Measurements from ENCODE around the gene SPEN. TPM values are rescaled to one million over a fixed set of nuclear protein-coding genes. Genes with fewer than 3 reads are reported as not detected.

SPEN gene
- total RNA-seq, 1 experiment from 2014 or later: 46.4 TPM

DNA sequence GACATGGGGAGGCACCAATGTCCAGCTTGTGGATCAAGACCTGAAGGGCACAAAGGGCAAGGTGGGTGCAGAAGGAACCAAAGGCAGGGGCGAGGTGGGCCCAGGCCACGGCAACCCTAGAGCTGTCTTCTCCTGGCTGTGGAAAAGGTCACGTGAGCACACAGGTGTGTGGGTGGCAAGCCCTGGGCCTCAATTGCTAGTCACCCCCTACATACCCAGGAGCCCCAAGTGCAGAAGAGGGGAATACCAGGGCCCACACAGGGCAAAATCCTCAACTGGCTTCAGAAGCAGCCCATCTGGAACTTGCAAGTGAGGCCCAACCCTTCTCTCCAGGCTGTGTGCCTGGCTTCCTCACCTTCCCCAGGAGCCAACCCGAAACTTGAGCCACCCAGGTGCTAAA, 102.8 kb downstream of the SPEN start:
- peaks cover 10% of the 10 kb centered on the region for H3K4me1 ChIP-seq
- BruUV-seq (replicated peaks): no TSS peak
- H3K27me3 ChIP-seq (replicated peaks; ENCODE audit: control insufficient read depth, insufficient read depth, low read length): no peaks in the 10 kb centered on the region
- Mint-ChIP-seq H3K36me3 (ENCODE audit: insufficient read depth, unreplicated experiment) (peaks cover 21% of the 10 kb centered on the region), H3K4me3 (ENCODE audit: unreplicated experiment) (no peak overlapping the region), H3K27me3 (ENCODE audit: insufficient read depth, unreplicated experiment) (no peaks in the 10 kb centered on the region), H3K9me3 (ENCODE audit: unreplicated experiment) (no peaks in the 10 kb centered on the region), H3K27ac (ENCODE audit: unreplicated experiment) (no peak overlapping the region), H3K4me1 (ENCODE audit: low read depth, unreplicated experiment) (peaks cover 17% of the 10 kb centered on the region)
- intact Hi-C loops (cut with micrococcal nuclease; ENCODE audit: unreplicated experiment): no loop called here
- no peak overlapping the region for H3K4me3 ChIP-seq (ENCODE audit: low read depth, low read length)
- TF ChIP-seq, protein P1, sequence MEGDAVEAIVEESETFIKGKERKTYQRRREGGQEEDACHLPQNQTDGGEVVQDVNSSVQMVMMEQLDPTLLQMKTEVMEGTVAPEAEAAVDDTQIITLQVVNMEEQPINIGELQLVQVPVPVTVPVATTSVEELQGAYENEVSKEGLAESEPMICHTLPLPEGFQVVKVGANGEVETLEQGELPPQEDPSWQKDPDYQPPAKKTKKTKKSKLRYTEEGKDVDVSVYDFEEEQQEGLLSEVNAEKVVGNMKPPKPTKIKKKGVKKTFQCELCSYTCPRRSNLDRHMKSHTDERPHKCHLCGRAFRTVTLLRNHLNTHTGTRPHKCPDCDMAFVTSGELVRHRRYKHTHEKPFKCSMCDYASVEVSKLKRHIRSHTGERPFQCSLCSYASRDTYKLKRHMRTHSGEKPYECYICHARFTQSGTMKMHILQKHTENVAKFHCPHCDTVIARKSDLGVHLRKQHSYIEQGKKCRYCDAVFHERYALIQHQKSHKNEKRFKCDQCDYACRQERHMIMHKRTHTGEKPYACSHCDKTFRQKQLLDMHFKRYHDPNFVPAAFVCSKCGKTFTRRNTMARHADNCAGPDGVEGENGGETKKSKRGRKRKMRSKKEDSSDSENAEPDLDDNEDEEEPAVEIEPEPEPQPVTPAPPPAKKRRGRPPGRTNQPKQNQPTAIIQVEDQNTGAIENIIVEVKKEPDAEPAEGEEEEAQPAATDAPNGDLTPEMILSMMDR (IDR thresholded peaks at IDR 0.05; ENCODE audit: insufficient read depth in 1 of 2, low read depth in 1 of 2, low read length in 1 of 2, severe bottlenecking in 1 of 2, unreplicated experiment in 1 of 2): no peak
- CTCF ChIA-PET: interaction anchor here (0.8 kb wide), 1 partner anchor 25 kb away, joined by 3 read pairs; the partner anchor contains the start of gene ZBTB17
- DNase-seq: no peak
- no peaks in the 10 kb centered on the region for H3K36me3 ChIP-seq (ENCODE audit: control insufficient read depth, insufficient read depth, low read length)
- no peaks in the 10 kb centered on the region for H3K9me3 ChIP-seq
- POLR2A ChIA-PET: no interaction called here

DNA sequence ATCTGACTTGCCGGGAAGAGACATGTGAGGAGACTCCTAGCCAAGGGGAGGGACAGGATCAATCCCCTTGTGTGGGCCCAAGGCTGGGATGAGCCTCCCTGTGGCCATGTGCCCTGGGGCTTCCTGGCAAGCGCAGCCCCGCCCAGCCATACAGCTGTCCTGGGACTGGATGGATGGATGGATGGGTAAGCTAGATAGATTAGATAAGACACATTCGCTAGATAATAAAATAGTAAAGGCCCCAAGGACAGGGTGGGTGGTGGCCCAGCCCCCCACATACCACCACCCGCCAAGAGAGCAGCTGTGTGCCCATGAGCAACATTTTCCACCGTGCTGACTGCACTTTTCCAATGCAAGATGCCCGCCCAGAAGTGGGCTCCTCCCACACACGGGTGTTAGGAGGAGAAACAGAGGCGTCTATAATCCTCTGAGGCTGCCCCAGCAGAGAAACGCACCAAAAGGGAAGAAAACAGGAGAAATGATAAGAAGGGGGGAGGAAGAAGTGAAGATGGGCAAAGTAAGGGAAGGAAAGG, 103.3 kb downstream of the SPEN start:
- intact Hi-C loops (cut with micrococcal nuclease; ENCODE audit: unreplicated experiment): no loop called here
- Histone ChIP-seq H3K4me3 (ENCODE audit: low read depth, low read length) (no peak overlapping the region), H3K9me3 (no peaks in the 10 kb centered on the region), H3K27me3 (replicated peaks; ENCODE audit: control insufficient read depth, insufficient read depth, low read length) (no peaks in the 10 kb centered on the region), H3K4me1 (peaks cover 10% of the 10 kb centered on the region), H3K36me3 (ENCODE audit: control insufficient read depth, insufficient read depth, low read length) (no peaks in the 10 kb centered on the region)
- H3K36me3 Mint-ChIP-seq (ENCODE audit: insufficient read depth, unreplicated experiment): peaks cover 21% of the 10 kb centered on the region
- CTCF ChIA-PET: no interaction called here
- no TSS peak for BruUV-seq (replicated peaks)
- no peaks in the 10 kb centered on the region for H3K9me3 Mint-ChIP-seq (ENCODE audit: unreplicated experiment)
- POLR2A ChIA-PET: interaction anchor here (0.5 kb wide), 1 partner anchor 116 kb away, joined by 3 read pairs; no protein-coding TSS in a partner anchor
- no peak for DNase-seq
- H3K27me3 Mint-ChIP-seq (ENCODE audit: insufficient read depth, unreplicated experiment): no peaks in the 10 kb centered on the region
- no peak overlapping the region for H3K27ac Mint-ChIP-seq (ENCODE audit: unreplicated experiment)
- TF ChIP-seq, protein P1 (IDR thresholded peaks at IDR 0.05; ENCODE audit: insufficient read depth in 1 of 2, low read depth in 1 of 2, low read length in 1 of 2, severe bottlenecking in 1 of 2, unreplicated experiment in 1 of 2): no peak
- H3K4me3 Mint-ChIP-seq (ENCODE audit: unreplicated experiment): no peak overlapping the region
- H3K4me1 Mint-ChIP-seq (ENCODE audit: low read depth, unreplicated experiment): peaks cover 17% of the 10 kb centered on the region

DNA sequence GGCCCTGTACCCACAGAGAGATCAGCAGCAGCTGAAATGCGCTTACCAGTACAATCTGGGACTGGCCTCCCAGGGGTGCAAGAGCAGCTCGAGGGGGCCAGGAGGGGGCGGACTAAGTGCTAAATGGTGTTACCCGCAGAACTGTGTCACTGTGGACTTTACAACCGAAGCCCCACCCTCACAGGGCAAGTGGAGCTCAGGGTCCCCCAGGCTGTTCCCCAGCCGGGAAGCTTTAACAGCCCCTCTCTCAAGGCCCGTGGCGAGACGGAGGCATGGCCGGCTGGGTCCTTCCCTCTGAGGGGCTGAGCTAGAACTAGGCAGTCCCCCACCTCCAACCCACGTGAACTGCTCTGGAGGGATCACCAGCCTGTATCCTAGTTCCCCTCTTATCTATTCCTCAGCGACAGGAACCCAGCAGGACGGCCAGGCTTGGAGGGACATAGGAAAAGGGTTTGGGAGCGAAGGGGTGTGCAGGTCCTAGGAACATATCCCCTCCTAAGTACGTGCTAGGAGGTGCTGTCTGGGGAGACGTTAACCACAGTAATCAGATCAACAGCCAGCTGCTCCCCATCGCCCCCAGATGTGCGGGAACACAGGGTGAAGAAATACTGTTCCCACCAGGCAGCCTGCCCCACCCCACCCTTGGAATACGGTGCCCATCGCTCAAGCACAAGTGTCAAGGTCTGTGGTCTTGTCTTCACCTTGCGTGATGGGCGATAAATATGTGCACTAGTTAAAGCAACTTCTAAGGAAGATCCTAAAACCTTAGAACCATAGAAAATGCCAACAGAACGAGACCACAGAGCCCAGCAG, 104.0 kb downstream of the SPEN start:
- no peaks in the 10 kb centered on the region for H3K27me3 ChIP-seq (replicated peaks; ENCODE audit: control insufficient read depth, insufficient read depth, low read length)
- intact Hi-C loops (cut with micrococcal nuclease; ENCODE audit: unreplicated experiment): no loop called here
- H3K4me1 ChIP-seq: peaks cover 10% of the 10 kb centered on the region
- ChIA-PET POLR2A (interaction anchor here (0.5 kb wide), 1 partner anchor 117 kb away, joined by 3 read pairs; no protein-coding TSS in a partner anchor), CTCF (no interaction called here)
- peaks cover 15% of the 10 kb centered on the region for H3K36me3 Mint-ChIP-seq (ENCODE audit: insufficient read depth, unreplicated experiment)
- H3K9me3 Mint-ChIP-seq (ENCODE audit: unreplicated experiment): no peaks in the 10 kb centered on the region
- peaks cover 17% of the 10 kb centered on the region for H3K4me1 Mint-ChIP-seq (ENCODE audit: low read depth, unreplicated experiment)
- H3K27me3 Mint-ChIP-seq (ENCODE audit: insufficient read depth, unreplicated experiment): no peaks in the 10 kb centered on the region
- TF ChIP-seq, protein P1 (IDR thresholded peaks at IDR 0.05; ENCODE audit: insufficient read depth in 1 of 2, low read depth in 1 of 2, low read length in 1 of 2, severe bottlenecking in 1 of 2, unreplicated experiment in 1 of 2): no peak
- BruUV-seq (replicated peaks): no TSS peak
- H3K4me3 Mint-ChIP-seq (ENCODE audit: unreplicated experiment): no peak overlapping the region
- H3K27ac Mint-ChIP-seq (ENCODE audit: unreplicated experiment): no peak overlapping the region
- H3K36me3 ChIP-seq (ENCODE audit: control insufficient read depth, insufficient read depth, low read length): no peaks in the 10 kb centered on the region
- no peaks in the 10 kb centered on the region for H3K9me3 ChIP-seq
- no peak for DNase-seq
- no peak overlapping the region for H3K4me3 ChIP-seq (ENCODE audit: low read depth, low read length)
